Sigmoid colon (tissue), 4 donors: Measurements from ENCODE around the gene FBXW8.

Experiments
- CTCF ChIP-seq, 4 experiments: fragments of 450-650 bp in 3 of 4; fragments of 200-600 bp in 1 of 4; IDR thresholded peaks; one replicate each; pipeline ENCODE4 v1.5.1; 2016 to 2019; ENCODE audit warnings: antibody characterized with exemption in 4 of 4, mild to moderate bottlenecking in 3 of 4, moderate library complexity in 2 of 4
- POLR2AphosphoS5 ChIP-seq, 4 donors: sonication (generic); formaldehyde crosslinking; IDR thresholded peaks; one replicate each; pipeline ENCODE4 v1.6.1; 2017; ENCODE audit warnings: antibody characterized with exemption in 4 of 4

- no peak for TF ChIP-seq CTCF (IDR thresholded peaks at IDR 0.05)
- TF ChIP-seq POLR2AphosphoS5 (IDR thresholded peaks at IDR 0.05) = no peak
Measured at GRCh38 chr12:117013726-117014125, 103.0 kb downstream of the FBXW8 start.
